ENCODE measurements around the gene WIPF1.

Gene WIPF1, protein sequence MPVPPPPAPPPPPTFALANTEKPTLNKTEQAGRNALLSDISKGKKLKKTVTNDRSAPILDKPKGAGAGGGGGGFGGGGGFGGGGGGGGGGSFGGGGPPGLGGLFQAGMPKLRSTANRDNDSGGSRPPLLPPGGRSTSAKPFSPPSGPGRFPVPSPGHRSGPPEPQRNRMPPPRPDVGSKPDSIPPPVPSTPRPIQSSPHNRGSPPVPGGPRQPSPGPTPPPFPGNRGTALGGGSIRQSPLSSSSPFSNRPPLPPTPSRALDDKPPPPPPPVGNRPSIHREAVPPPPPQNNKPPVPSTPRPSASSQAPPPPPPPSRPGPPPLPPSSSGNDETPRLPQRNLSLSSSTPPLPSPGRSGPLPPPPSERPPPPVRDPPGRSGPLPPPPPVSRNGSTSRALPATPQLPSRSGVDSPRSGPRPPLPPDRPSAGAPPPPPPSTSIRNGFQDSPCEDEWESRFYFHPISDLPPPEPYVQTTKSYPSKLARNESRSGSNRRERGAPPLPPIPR

DNA sequence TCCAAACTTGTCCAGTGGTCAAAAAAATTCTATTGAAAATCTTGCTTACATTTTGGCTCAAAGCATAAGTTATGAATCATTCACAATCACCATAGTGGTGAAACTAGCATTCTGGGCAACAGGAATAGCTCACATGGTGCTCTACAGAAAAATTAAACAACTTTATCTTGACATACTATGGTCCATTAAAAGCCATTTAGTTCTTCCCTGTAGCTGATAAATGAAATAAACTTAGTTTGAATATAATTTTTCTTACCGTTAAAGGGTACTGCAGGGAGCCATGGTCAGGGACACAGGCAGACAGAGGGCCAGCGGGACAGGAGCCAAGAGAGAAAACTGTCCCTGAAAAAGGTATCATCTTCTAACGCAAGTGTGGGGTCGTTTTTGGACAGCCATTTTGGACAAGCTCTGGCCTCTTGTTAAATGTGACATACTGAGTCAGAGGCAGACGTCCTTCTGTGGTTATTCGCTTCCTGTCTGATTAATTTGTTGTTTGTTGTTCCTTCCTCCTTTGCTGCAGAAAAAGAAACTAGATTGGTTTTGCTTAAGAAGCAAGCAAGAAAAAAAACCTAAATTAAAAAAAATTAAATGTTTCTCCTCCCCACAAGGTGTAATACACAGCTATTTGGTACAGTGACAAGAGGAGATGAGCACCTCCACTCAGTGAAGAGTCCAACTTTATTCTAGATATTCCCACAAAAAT, at the start of gene WIPF1:
Gene WIPF1, minus strand, starts transcription at position 460 of the 703 bp plus-strand sequence. CDS start 12,231 bp downstream, outside the sequence.
- peak; percentile 84 for DNase-seq (ENCODE audit: low spot score)

DNA sequence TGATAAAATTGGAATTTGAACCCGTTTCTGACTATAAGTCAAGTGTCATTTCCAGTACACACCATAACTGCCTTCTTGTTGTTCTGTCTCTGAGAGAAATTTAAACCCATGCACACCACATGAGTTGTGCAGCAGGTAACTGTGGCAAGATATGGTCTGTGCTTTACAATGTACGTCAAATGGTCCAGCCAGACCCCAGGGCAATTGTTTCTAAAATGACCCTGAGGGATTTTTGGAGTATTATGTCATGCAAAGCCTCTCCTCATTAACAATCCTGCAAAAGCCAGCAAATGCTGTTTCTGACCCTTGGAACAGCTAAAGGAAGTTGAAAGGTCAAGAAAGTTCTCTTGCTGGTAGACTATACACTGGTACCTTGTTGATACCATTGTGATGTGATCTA, 47.7 kb upstream of the WIPF1 start:
- DNase-seq (ENCODE audit: low spot score): no peak

DNA sequence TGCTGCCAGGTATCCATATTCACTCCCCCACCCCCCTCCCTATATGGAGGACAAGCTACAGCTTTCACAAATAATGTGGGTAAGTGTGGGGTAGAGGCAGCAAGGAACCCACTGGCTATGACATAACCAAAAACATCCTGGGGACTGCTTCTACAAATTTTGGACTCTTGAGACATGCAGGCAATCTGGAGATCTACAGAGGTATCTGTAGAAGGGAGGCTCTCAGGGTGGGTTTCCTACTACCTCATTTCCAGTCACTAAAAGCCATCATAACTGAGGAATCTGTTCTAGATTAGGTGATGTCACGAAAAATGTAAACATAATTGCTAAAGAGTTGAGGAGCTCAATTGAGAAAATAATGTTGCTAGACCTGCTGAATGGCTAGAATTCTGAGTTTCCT, 46.8 kb upstream of the WIPF1 start:
- no peak for DNase-seq (ENCODE audit: low spot score)

DNA sequence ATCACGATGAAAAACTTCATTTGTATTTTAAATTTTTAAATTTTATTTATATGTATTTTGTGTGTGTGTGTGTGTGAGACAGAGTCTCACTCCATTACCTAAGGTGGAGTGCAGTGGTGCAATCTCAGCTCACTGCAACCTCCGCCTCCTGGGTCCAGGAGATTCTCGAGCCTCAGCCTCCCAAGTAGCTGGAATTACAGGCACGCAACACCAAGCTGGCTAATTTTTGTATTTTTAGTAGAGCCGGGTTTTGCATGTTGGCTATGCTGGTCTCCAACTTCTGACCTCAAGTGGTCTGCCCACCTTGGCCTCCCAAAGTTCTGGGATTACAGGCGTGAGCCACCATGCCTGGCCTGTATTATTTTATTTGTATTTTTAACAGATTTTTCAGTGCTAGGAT, 45.8 kb upstream of the WIPF1 start:
- no peak for DNase-seq (ENCODE audit: low spot score)

DNA sequence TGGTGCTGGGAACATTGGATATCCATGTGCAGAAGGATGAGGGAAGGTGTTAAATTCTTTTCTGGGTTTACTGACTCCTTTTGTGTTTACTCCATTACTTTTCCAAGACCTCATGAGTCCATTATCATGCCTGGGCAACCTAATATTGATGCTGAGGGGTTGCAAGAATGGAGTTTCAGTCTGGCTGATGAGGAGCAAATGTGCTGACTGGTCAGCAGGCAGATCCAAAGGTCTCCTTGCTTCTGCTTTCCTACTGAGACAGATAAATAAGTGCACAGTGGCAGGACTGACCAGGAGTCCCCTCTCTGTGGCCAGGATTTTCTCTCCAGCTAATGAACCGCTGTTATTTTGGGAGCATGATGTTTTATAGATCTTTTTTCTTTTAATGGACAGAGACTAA, 43.6 kb upstream of the WIPF1 start:
- no peak for DNase-seq (ENCODE audit: low spot score)

DNA sequence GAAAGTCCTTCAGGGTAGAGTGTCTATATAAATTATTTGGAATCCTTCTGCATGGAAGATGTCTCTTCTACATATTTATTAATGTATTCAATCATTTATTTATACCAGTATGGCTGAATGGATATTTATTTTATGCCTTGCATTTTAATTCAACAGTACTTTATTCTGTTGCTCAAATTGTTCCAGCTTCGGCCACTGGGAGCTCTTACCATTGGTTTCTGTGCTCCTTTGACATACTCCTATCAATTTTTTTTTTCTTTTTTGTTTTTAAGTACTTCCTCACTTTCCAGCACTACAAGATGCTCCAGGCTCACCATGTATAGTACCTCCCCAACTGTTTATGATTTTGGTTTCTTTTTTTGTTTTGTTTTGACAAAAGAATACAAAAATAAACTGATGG, 39.4 kb upstream of the WIPF1 start:
- DNase-seq (ENCODE audit: low spot score): no peak

DNA sequence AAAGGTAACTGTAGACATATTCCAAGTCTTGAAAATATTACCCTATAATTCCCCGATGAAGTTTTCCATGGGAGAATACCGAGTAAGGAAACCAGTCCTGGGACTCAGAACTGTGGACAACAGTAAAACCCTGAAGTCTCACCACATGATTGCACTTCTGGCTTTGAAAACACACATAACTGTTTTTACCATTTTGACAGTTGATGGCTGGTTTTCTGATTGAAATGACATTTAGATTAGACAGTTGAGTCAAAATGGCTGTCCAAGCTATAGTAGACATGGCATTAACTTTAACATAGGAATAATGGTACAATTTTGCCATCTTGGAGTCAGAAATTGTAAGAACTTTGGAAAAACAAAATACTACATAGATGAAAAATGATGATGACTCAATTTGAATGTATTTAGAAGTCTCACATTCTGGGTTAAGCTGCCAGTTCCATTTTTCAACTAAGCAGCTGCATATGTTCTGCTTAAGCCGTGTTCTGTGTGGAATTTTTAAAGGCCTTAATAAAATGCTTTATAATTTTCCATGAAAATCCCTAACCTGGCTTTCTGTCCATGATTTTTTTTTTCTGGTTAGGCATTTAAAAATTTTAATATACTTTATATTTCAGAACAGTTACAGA, 38.3 kb upstream of the WIPF1 start:
- no peak for DNase-seq (ENCODE audit: low spot score)

DNA sequence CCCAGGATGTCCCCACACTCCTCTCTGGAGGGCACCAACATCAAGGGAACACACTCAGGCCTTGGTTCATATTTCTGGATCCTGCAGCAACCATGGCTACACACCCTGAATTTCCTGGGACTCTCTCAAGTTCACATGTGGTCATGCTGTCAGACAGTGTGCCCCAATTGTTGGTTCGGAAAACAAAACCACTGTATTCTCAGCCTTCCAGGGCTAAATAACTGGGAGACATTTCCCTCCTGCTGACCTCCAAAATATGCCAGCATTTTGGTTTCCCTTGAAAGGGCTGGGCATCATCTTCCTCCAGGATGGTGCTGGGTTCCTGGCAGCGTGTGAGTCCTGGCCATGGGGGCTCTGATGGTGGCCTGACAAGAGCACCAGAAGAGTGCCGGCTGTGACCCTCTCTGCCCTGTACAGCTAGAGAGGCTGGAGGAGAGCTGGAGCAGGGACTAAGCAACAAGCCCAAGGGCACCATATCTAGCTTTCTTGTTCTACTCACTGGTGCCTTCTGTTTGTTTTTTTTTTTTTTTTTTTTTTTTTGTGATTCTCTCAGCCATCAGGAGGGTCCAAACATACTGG, 37.5 kb upstream of the WIPF1 start:
- DNase-seq (ENCODE audit: low spot score): peak; percentile 42

DNA sequence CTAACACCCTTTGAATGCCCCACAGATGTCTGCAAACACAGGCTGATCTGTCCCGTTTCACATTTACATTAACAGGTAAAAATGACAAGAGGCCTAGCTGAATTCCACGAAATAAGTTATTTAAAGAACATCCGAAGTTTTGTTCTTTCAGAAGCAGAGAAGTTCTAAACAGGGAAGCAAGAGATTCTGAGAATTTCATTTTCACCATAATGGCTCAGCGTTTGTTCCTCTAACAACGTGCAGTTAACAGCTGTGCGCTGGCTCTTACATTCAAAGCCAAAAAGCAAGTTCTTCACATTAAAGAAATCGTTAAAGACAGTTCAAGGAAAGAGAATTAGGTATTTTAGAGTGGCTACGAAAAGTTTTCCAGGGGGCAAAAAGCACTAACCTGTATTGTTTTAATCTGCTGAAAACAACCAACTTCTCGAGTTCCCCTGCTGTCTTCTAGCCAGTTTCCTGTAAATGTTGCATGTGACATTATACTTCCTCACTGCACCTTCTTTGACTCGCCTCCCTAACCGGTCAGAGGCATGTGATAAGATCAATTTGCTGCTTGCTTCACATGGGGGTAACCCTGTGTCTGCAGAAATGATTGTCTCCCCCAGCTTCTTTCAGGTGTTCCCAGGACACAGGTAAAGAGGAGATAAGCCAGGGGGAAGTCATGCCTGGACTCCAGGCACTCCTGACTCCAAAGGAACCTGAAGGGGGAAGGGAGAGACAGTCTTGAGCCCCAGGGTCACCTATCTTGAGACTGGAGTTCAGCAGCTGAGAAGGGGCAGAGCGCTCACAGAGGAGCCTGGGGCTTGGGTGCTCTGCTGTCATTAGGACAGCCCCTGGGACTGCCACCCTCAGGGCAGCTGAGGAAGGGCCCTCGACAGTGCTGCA, 36.8 kb upstream of the WIPF1 start:
- peak; percentile 79 for DNase-seq (ENCODE audit: low spot score)

DNA sequence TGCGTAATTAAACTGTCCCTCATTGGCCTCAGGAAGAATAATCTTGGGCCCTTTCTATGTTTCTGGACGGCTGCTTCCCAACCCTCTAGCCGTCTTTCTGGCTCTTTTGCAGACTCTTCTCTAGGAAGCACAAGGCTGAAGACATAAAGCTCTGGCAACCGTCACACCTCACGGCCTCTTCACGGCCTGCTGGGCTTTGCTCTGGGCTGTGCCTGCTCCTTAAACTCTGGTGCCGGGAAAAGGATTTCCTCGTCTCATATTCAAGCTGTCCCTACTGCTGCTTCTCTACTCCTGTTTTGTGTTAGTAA, 36.0 kb upstream of the WIPF1 start:
- DNase-seq (ENCODE audit: low spot score): no peak

DNA sequence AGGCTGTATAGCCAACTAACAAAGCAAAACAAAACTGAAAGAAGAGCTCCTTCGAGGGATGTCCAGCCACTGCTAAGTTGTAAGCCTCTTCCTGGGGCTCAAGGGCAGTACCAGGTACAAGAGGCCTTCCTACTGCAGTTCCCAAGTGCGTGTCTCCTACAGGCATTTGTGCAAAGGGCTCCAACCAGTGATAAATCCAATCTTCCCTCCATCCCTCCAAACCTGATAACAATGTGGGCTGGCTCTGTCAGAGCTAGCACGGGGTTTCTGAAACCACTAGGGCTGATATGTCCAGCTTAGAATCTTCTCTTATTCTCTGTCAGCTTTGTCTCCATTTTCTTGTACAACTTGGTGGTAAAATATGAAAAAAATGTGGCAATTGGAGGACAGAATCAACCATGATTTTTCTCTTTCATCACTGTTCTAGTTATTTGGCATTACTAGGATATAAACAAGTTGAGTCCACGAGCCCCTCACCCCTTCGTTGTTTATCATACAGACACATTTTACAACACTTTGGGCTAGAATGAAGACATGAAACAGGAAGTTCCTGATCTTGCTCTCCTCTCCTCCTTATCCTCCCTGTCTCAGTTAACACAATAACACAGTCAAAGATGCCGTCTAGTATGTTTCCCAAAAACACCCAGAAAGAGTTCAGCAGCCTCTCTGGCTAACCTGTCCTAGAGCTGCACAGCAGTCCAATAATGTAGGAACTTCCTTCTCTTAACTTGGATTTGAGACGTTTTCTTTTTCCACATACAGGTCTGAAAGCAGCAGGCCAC, 35.4 kb upstream of the WIPF1 start:
- peak; percentile 25 for DNase-seq (ENCODE audit: low spot score)

DNA sequence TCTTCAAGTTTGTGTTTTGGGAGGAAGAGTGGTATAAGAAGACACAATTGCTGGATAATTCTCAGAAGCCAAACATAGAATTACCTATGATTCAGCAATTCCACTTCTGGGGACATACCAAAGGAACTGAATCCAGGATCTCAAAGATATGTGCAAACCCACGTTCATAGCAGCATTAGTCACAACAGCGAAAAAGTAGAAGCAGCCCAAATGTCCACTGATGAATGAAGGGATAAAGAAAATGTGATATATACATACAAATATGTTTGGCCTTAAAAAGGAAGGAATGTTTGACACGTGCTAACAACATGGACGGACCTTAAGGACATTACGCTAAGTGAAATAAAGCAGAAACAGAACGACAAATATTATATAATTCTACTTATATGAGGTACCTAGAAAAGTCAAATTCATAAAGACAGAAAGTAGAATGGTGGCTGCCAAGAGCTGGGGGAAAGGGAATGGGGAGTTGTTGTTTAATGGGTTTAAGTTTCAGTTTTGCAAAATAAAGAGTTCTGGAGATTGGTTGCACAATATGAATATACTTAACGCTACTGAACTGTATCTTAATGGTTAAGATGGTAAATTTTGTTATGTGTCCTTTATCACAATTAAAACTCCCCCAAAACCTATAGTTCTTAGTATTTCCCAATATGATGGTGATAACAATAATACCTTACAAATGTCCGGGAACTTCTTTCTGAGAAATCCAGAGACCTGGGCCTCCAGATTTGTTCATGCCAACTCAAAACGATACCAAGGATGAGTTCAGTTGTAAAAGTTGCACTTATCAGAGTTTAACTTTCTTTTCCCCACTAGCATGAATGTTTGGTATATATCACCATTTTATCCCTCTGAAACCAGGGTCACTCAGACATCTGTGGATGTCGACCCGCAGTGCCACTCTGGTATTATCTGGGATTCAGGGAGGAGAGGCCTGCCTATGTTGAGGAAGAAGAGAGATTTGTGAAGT, 33.7 kb upstream of the WIPF1 start:
- DNase-seq (ENCODE audit: low spot score): no peak

DNA sequence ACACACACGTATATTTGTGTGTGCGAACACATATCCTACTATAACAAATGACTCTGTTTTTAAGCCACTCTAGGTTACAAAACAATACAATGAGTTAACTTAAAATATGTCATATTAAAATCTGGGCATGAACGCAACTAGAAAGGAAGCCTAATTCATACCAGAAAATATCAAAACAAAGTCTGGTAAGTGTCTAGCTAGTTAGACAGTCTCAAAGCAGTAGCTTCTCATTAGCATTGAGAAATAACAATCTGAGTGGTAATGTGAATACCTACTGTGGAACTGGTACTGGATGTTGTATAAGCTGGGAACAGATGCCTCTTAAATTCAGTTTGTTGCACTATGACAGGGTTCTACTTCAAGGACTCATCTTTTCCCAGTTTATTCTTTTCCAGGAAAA, 32.5 kb upstream of the WIPF1 start:
- no peak for DNase-seq (ENCODE audit: low spot score)

DNA sequence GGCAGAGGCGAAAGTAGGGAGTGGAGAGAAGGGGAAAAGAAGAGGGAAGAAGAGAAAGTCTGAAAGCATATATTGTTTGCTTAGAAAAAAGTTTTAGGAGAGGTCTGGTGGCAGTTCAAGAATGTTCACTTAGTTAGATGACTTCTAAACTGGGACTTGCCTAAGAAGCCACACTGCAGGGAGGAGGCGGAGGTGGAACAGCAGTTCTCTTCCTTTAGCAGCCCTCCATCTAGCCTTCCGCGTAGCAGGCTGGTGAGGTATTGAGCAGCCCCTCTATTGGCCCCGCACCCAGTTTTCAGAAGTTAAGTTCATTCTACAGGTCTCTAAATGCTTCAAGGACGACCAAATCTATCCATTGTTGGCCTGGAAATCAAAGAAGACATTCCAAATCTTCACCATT, 31.9 kb upstream of the WIPF1 start:
- DNase-seq (ENCODE audit: low spot score): no peak

DNA sequence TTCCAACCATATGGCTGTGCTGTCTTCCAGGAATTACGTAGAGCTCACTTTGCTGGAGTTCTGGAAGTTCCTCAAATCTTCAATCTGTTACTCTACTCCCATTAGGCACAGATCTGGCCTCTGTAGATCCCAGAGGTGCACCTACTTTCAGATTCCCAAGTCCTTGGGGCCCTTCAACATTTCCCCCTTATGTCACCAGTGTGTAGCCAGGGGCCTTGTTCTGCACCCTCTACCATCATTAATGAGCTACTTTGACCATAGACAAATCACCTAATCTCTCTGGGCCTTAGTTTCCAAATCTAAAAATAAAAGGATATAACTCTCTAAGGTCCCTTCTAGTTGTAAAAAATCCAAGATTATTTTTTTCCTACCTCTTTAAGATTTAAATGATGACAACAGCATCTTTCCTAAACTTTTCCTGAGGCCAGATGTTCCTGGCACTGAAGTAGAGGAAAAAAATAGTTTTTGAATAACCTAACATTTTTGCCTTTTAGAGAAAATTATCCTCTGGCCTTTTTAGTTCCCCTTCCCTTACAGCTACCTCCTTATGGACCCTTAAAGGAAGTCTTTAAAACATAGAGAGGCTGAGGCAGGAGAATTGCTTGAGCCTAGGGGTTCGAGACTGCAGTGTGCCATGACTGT, 31.0 kb upstream of the WIPF1 start:
- DNase-seq (ENCODE audit: low spot score): no peak

DNA sequence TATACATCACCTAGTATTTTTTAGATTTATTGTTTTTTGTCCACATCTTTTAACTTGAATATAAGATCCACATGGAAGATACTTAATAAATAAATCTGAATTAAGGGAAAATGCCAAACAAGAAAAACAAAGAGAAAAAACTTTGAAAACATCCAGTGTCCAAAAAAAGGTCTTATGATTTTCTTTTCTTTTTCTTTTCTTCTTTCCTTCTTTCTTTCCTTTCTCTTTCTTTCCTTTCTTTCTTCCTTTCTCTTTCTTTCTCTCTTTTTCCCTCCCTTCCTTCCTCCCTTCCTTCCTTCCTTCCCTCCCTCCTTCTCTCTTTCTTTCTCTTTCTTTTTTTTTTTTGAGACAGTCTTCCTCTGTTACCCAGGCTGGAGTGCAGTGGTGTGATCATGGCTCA, 29.6 kb upstream of the WIPF1 start:
- no peak for DNase-seq (ENCODE audit: low spot score)

DNA sequence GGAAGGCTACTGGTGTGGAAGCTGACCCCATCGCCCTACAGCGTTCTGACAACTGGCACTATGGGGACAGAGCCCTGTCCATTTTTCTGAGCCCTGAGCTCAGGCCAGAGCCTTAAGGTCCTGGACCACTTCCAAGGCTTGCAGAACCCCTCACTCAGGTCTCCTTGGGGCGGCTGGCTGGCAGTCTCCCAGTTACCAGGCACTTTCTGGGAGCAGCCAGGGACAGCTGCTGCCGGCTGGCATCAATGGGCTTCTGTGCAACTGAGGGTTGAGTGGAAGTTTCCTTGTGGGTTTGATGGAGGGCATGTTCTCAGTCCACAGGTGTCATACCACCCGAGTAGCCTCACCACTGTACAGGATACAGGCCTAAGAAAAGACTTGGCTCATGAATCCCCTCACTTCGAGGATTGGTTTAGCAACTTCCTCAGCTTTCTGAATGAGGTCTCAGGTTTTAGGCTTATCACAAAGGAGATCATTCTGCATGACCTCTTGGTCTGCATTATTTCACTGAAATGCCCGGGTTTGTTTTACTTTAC, 27.4 kb upstream of the WIPF1 start:
- no peak for DNase-seq (ENCODE audit: low spot score)

DNA sequence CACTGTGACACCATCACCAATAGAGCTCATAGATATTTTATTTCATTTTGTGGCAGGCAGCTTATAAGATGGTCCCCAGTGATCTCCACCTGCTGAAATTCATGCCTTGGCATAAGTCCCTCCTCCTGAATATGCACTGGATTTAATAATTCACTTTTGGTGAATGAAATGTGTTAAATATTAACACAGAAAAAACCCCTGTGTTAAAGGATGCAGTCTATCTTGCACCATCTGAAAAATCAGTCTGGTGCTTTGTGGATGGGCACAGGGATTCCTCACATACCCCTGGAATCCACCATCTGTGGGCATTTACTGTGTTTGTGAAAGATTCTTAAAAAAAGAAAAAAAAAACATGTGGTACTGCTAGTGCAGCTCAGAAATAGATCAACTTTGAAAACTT, 26.1 kb upstream of the WIPF1 start:
- DNase-seq (ENCODE audit: low spot score): no peak

DNA sequence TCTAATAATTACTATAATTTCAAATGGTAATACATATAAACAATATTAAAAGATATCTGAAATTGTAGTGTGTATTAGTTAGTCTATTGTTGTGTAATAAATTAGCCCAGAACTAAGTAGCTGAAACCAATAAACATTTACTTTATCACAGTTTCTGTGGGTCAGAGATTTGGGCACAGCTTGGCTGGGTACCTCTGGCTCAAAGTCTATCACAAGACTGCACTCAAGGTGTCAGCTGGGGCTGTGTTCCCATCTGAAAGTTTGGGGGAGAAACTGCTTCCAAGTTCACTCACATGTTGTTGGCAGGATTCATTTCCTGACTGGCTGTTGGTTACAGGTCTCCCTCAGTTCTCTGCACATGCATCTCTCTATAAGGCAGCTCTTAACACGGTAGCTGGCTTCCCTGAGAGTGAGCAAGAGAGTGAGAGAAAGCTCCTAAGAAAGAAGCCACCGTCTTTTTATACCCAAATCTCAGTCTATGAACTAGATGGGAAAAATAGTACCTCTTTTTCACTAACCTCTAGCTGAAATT, 25.6 kb upstream of the WIPF1 start:
- no peak for DNase-seq (ENCODE audit: low spot score)
